OCI-M1 (cell line): ENCODE data around the gene TMEM203.
"Not testable (repeated sequence)": the region's sequence is repeated elsewhere in the genome, so short reads cannot be mapped to it uniquely, and the experiment has no call there.

Source experiments
- DNase-seq: peaks from one replicate; lab custom pipeline; 2025; lab: John Stamatoyannopoulos, UW

TMEM203 gene

GRCh38 chr9:137205126-137206069 lies at the start of gene TMEM203, which contains the start of gene NDOR1:
TSS of gene TMEM203 (minus strand) at chr9:137205648. CDS start at chr9:137205414, 234 bp downstream.
TSS of gene NDOR1 (plus strand) at chr9:137205700. CDS start at chr9:137205778, 78 bp downstream.
- DNase-seq: peak; percentile 92

- peak; percentile 94 for DNase-seq
Observed at GRCh38 chr9:137254624-137255447, 49.4 kb upstream of the TMEM203 start, which contains the start of gene NELFB. TSS of gene NELFB (plus strand) at chr9:137255327.

GRCh38 chr9:137253717-137254623 lies 48.5 kb upstream of the TMEM203 start:
- no peak for DNase-seq

GRCh38 chr9:137252555-137253506 lies 47.4 kb upstream of the TMEM203 start:
- no peak for DNase-seq

GRCh38 chr9:137251490-137252268 lies 46.2 kb upstream of the TMEM203 start:
- no peak for DNase-seq

GRCh38 chr9:137251194-137251461 lies 45.7 kb upstream of the TMEM203 start, which contains the start of gene STPG3:
TSS of gene STPG3 (plus strand) at chr9:137251286. CDS start at chr9:137251287, 1 bp downstream.
- no peak for DNase-seq

GRCh38 chr9:137250329-137251193 lies 45.1 kb upstream of the TMEM203 start:
- no peak for DNase-seq

GRCh38 chr9:137247916-137248175 lies 42.4 kb upstream of the TMEM203 start:
- no peak for DNase-seq

- DNase-seq: no peak
Observed at GRCh38 chr9:137247135-137247915, 41.9 kb upstream of the TMEM203 start.

GRCh38 chr9:137245450-137246421 lies 40.3 kb upstream of the TMEM203 start:
- no peak for DNase-seq

- DNase-seq: no peak
Observed at GRCh38 chr9:137244486-137245449, 39.3 kb upstream of the TMEM203 start.

- no peak for DNase-seq
Observed at GRCh38 chr9:137243626-137244485, 38.4 kb upstream of the TMEM203 start.

GRCh38 chr9:137243266-137243625 lies 37.8 kb upstream of the TMEM203 start:
- DNase-seq: not testable (repeated sequence)

GRCh38 chr9:137242269-137243203 lies 37.1 kb upstream of the TMEM203 start:
- no peak for DNase-seq
